IPS DF 4.7 (cell line): Measurements from ENCODE around the gene HPSE.

Experiments
- DNase-seq: peaks from one replicate; pipeline ENCODE4 v3.0.0-alpha.2; 2013; ENCODE audit warnings: low spot score; ENCODE audit errors: extremely low read depth

Gene HPSE

GRCh38 chr4:83334425-83335241 is at the start of gene HPSE:
Gene HPSE (minus strand): TSS chr4:83334848. CDS start chr4:83334782, 66 bp downstream.
- peak; percentile 51 for DNase-seq

GRCh38 chr4:83382850-83383249 is 48.2 kb upstream of the HPSE start:
- no peak for DNase-seq

GRCh38 chr4:83381173-83381572 is 46.5 kb upstream of the HPSE start:
- DNase-seq: no peak

- no peak for DNase-seq
These were observed 43.8 kb upstream of the HPSE start for GRCh38 chr4:83378419-83378818.

GRCh38 chr4:83372931-83373330 is 38.3 kb upstream of the HPSE start:
- no peak for DNase-seq

GRCh38 chr4:83371936-83372335 is 37.3 kb upstream of the HPSE start:
- no peak for DNase-seq

GRCh38 chr4:83371235-83371634 is 36.6 kb upstream of the HPSE start:
- DNase-seq: no peak

- no peak for DNase-seq
These were observed 35.9 kb upstream of the HPSE start for GRCh38 chr4:83370640-83370906.

GRCh38 chr4:83369831-83370639 is 35.4 kb upstream of the HPSE start:
- DNase-seq: no peak

GRCh38 chr4:83364312-83364711 is 29.7 kb upstream of the HPSE start:
- DNase-seq: no peak

- no peak for DNase-seq
These were observed 28.1 kb upstream of the HPSE start for GRCh38 chr4:83362492-83363329.

GRCh38 chr4:83361416-83362103 is 26.9 kb upstream of the HPSE start:
- DNase-seq: peak; percentile 60

GRCh38 chr4:83360018-83360417 is 25.4 kb upstream of the HPSE start:
- DNase-seq: no peak

- DNase-seq: no peak
These were observed 23.8 kb upstream of the HPSE start for GRCh38 chr4:83358410-83358809.

GRCh38 chr4:83356899-83357661 is 22.4 kb upstream of the HPSE start:
- no peak for DNase-seq

- DNase-seq: no peak
These were observed 18.9 kb upstream of the HPSE start for GRCh38 chr4:83353516-83353915.

GRCh38 chr4:83348074-83348473 is 13.4 kb upstream of the HPSE start:
- DNase-seq: no peak

- DNase-seq: no peak
These were observed 7.8 kb upstream of the HPSE start for GRCh38 chr4:83342476-83342875.

GRCh38 chr4:83340692-83341343 is 6.2 kb upstream of the HPSE start:
- no peak for DNase-seq

GRCh38 chr4:83339573-83339972 is 4.9 kb upstream of the HPSE start:
- DNase-seq: no peak
